ENCODE results near the gene SPDYE5. TPM values are rescaled to one million over a fixed set of nuclear protein-coding genes. Genes with fewer than 3 reads are reported as not detected.

SPDYE5 gene, protein sequence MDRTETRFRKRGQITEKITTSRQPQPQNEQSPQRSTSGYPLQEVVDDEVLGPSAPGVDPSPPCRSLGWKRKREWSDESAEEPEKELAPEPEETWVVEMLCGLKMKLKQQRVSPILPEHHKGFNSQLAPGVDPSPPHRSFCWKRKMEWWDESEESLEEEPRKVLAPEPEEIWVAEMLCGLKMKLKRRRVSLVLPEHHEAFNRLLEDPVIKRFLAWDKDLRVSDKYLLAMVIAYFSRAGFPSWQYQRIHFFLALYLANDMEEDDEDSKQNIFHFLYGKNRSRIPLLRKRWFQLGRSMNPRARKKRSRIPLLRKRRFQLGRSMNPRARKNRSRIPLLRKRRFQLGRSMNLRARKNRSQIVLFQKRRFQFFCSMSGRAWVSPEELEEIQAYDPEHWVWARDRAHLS
- 0.22 TPM for total RNA-seq

DNA sequence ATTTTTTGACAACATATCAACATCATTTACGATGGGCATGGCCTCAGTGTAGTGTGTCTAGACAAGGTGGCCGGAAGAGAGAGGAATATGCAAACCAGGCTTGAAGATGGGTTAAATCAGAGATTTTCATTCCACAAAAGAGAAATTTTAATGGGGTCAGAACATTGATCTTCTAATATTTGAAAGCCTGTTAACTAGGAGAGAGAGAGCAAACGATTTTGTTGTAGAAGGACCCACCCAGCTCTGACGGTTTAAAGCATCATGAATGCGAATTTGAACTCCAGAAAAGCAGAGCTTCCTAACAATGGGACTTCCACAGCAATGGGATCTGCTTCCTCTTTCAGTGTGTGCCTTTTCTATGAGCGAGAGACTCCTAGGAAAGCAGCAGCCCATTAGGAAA, at the start of gene SPDYE5:
Gene SPDYE5, plus strand, starts transcription at position 301 of the 400 bp plus-strand sequence. CDS start 1,728 bp downstream, outside the sequence.

DNA sequence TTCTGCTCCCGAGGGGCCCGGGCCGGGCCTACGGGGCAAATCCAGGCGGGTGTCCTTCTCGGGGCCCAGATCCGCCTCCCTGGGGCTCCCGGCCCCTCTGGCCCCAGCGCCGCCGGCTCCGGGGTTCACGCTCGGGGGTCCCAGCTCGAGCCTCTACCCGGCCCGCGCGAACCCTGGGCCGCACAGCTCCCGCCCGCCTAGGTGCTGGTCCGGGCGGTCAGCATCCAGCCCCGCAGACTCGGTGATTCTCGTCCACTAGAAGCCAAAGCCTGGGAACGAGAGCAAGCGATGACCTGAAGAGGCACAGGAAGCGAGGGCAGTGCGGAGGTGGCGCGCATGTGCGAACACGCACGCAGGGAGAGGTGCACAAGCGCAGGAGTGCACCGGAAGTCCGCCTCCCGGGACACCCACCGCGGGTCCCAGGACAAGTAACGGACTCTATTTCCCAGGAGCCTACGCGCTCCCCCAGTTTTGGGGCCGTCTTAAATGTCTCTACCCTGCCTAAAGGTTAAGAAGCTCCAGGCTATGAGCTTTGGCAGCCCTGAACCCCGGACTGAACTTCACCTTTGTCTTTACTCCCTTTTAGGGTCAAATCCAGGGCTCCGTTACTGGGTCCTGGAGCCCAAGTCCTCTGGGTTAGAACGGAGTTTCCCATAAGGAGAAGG, 6.0 kb upstream of the SPDYE5 start, which contains the start of gene POM121C:
Gene POM121C, minus strand, starts transcription at position 321 of the 665 bp plus-strand sequence. CDS start 44,803 bp downstream, outside the sequence.

Other genes with a start within 250 kb of the SPDYE5 start
- gene TRIM73, start 96.7 kb upstream of the SPDYE5 start, total RNA-seq, result 2.0 TPM
- gene POM121C, start 6.0 kb upstream of the SPDYE5 start, total RNA-seq, result 34.8 TPM
- gene HIP1, start 246.6 kb downstream of the SPDYE5 start, total RNA-seq, result 42.2 TPM

All from camera-type eye (tissue), 1 donor.